Measurements from ENCODE around the gene ADTRP.
"Not testable (repeated sequence)": the region's sequence is repeated elsewhere in the genome, so short reads cannot be mapped to it uniquely, and the experiment has no call there.

Gene ADTRP

GRCh38 chr6:11722220-11722619 is 56.4 kb downstream of the ADTRP start:
- no peak for DNase-seq

GRCh38 chr6:11718463-11718862 is 60.1 kb downstream of the ADTRP start:
- no peak for DNase-seq

GRCh38 chr6:11718031-11718430 is 60.6 kb downstream of the ADTRP start:
- DNase-seq: no peak

GRCh38 chr6:11714798-11715285 is 63.8 kb downstream of the ADTRP start:
- no peak for DNase-seq

GRCh38 chr6:11714116-11714797 is 64.3 kb downstream of the ADTRP start:
- no peak for DNase-seq

- peak; percentile 90 for DNase-seq
Measured at GRCh38 chr6:11712760-11713159, 65.8 kb downstream of the ADTRP start.

GRCh38 chr6:11711984-11712711 is 66.5 kb downstream of the ADTRP start:
- peak; percentile 58 for DNase-seq

- DNase-seq: peak; percentile 38
Measured at GRCh38 chr6:11711003-11711983, 67.3 kb downstream of the ADTRP start.

- DNase-seq: no peak
Measured at GRCh38 chr6:11710311-11710761, 68.3 kb downstream of the ADTRP start.

- peak; percentile 48 for DNase-seq
Measured at GRCh38 chr6:11706171-11706570, 72.4 kb downstream of the ADTRP start.

- DNase-seq: no peak
Measured at GRCh38 chr6:11705483-11705882, 73.1 kb downstream of the ADTRP start.

GRCh38 chr6:11705069-11705468 is 73.5 kb downstream of the ADTRP start:
- no peak for DNase-seq

- no peak for DNase-seq
Measured at GRCh38 chr6:11703725-11704124, 74.9 kb downstream of the ADTRP start.

- DNase-seq: peak; percentile 65
Measured at GRCh38 chr6:11702500-11703130, 76.0 kb downstream of the ADTRP start.

GRCh38 chr6:11702089-11702488 is 76.5 kb downstream of the ADTRP start:
- peak; percentile 71 for DNase-seq

- DNase-seq: no peak
Measured at GRCh38 chr6:11701573-11701972, 77.0 kb downstream of the ADTRP start.

- peak; percentile 71 for DNase-seq
Measured at GRCh38 chr6:11700118-11700718, 78.4 kb downstream of the ADTRP start.

- DNase-seq: no peak
Measured at GRCh38 chr6:11699576-11699975, 79.0 kb downstream of the ADTRP start.

GRCh38 chr6:11692451-11693376 is 85.9 kb downstream of the ADTRP start:
- DNase-seq: peak; percentile 92

GRCh38 chr6:11689847-11690246 is 88.8 kb downstream of the ADTRP start:
- no peak for DNase-seq

- not testable (repeated sequence) for DNase-seq
Measured at GRCh38 chr6:11689400-11689799, 89.2 kb downstream of the ADTRP start.

Measured in MV-4-11 (cell line).